HepG2 (cell line): Measurements from ENCODE around the gene C1orf159. TPM values are rescaled to one million over a fixed set of nuclear protein-coding genes. Genes with fewer than 3 reads are reported as not detected.

Experiments
- MEIS1 ChIP-seq: sonication (generic); formaldehyde crosslinking; IDR thresholded peaks from 2 replicates; pipeline ENCODE4 v1.9.0; 2021; ENCODE audit warnings: mild to moderate bottlenecking, missing genetic modification reagents, moderate library complexity, borderline replicate concordance
- NFRKB ChIP-seq: fragments of 450-650 bp; IDR thresholded peaks from 2 replicates; pipeline ENCODE4 v1.6.1; 2017
- POLR2AphosphoS5 ChIP-seq: IDR thresholded peaks from 2 replicates; pipeline ENCODE4 v1.6.1; 2012; ENCODE audit warnings: low read depth, low read length
- PRDM15 ChIP-seq: sonication (generic); formaldehyde crosslinking; IDR thresholded peaks from 2 replicates; pipeline ENCODE4 v1.4.0; 2020; ENCODE audit warnings: missing genetic modification reagents
- SAFB2 ChIP-seq: sonication (generic); formaldehyde crosslinking; IDR thresholded peaks from 2 replicates; pipeline ENCODE4 v1.5.1; 2020; ENCODE audit warnings: missing genetic modification reagents, low read depth, mild to moderate bottlenecking, borderline replicate concordance
- TFDP2 ChIP-seq: sonication (generic); formaldehyde crosslinking; IDR thresholded peaks from 2 replicates; pipeline ENCODE4 v1.4.0; 2020; ENCODE audit warnings: missing genetic modification reagents
- ZNF333 ChIP-seq: sonication (generic); formaldehyde crosslinking; IDR thresholded peaks from 2 replicates; pipeline ENCODE4 v1.4.0; 2020; ENCODE audit warnings: mild to moderate bottlenecking, missing genetic modification reagents, borderline replicate concordance
- ZNF343 ChIP-seq: sonication (generic); formaldehyde crosslinking; IDR thresholded peaks from 2 replicates; pipeline ENCODE4 v1.4.0; 2020; ENCODE audit warnings: mild to moderate bottlenecking, missing genetic modification reagents
- ZNF570 ChIP-seq: sonication (generic); formaldehyde crosslinking; IDR thresholded peaks from 2 replicates; pipeline ENCODE4 v1.4.0; 2020; ENCODE audit warnings: mild to moderate bottlenecking, missing genetic modification reagents, borderline replicate concordance
- polyA plus RNA-seq, 8 experiments: library from polyadenylated mRNA; depleted of rRNA in 3 of 8; stranded (reverse) in 7 of 8; unstranded in 1 of 8; fragments of >200 nt; fragmentation: Illumina TruSeq in 4 of 8; extraction: Trizol in 4 of 8; gene quantifications; 2 replicates each; pipeline versions ENCODE4 v1.2.1 to v1.2.3, GENCODE V29; 2011 to 2016; ENCODE audit warnings: low read depth in 4 of 8, missing spikeins in 1 of 8, mixed read lengths in 1 of 8; ENCODE audit not compliant: insufficient read depth in 1 of 8
- total RNA-seq, 5 experiments: library from RNA; depleted of rRNA; stranded (reverse); fragments of >200 nt; fragmentation: Illumina TruSeq; extraction: Trizol; gene quantifications; 2 replicates each; pipeline ENCODE4 v1.2.3, GENCODE V29; 2016; ENCODE audit warnings: low read depth in 1 of 5

Gene C1orf159
- total and polyA plus RNA-seq, 2 of the 13 experiments (the other 11 are each of a cell fraction or from before 2014, with no cell fraction given), result 3.8 to 6.7 TPM

- TF ChIP-seq PRDM15 (CRISPR knock-in tag) (0 out of 2 replicates have a peak, but pooled peaks have one; percentile 3), SAFB2 (no peak), NFRKB (no peak), MEIS1 (0 out of 2 replicates have a peak, but pooled peaks have one; percentile 53), ZNF570 (no peak), TFDP2 (CRISPR knock-in tag) (no peak), POLR2AphosphoS5 (no peak), ZNF343 (CRISPR knock-in tag) (0 out of 2 replicates have a peak, but pooled peaks have one; percentile 36), ZNF333 (CRISPR knock-in tag) (0 out of 2 replicates have a peak, but pooled peaks have one; percentile 7)
These were observed 49.6 kb upstream of the C1orf159 start (continued) for GRCh38 chr1:1165485-1165884.
